GM12878 (cell line): ENCODE results near the gene RIN2. TPM values are rescaled to one million over a fixed set of nuclear protein-coding genes. Genes with fewer than 3 reads are reported as not detected.
A peak's percentile ranks its signal among the peaks of the same experiment; 100 is the strongest.

Source experiments
- BCL11A ChIP-seq: IDR thresholded peaks from 2 replicates; pipeline ENCODE4 v1.6.1; 2011; ENCODE audit warnings: low read depth, low read length
- BHLHE40 ChIP-seq, 2 experiments: fragments of 450-650 bp in 1 of 2; IDR thresholded peaks; 2 replicates each; pipeline ENCODE4 v1.6.1; 2011 to 2017; ENCODE audit warnings: low read depth in 2 of 2, borderline replicate concordance in 1 of 2, improper control_type of control experiment in 1 of 2, low read length in 1 of 2, mild to moderate bottlenecking in 1 of 2
- CUX1 ChIP-seq: IDR thresholded peaks from 2 replicates; pipeline ENCODE4 v1.6.1; 2012; ENCODE audit warnings: improper control_type of control experiment, low read depth, low read length; ENCODE audit not compliant: insufficient replicate concordance
- HSF1 ChIP-seq: fragments of 150-350 bp; IDR thresholded peaks from 2 replicates; pipeline ENCODE4 v1.6.1; 2014; ENCODE audit warnings: mild to moderate bottlenecking, low read depth, low read length
- KLF5 ChIP-seq: fragments of 450-650 bp; IDR thresholded peaks from 2 replicates; pipeline ENCODE4 v1.6.1; 2014; ENCODE audit warnings: mild to moderate bottlenecking; ENCODE audit not compliant: partially characterized antibody
- LARP7 ChIP-seq: fragments of 450-650 bp; IDR thresholded peaks from 2 replicates; pipeline ENCODE4 v1.6.1; 2017; ENCODE audit warnings: mild to moderate bottlenecking
- MTA3 ChIP-seq: IDR thresholded peaks from 2 replicates; pipeline ENCODE4 v1.6.1; 2012; ENCODE audit warnings: low read length, inconsistent platforms, borderline replicate concordance
- RAD51 ChIP-seq: fragments of 450-650 bp; IDR thresholded peaks from 2 replicates; pipeline ENCODE4 v1.6.1; 2016; ENCODE audit warnings: moderate library complexity, mild to moderate bottlenecking, inconsistent platforms
- SKIL ChIP-seq: fragments of 450-650 bp; IDR thresholded peaks from 2 replicates; pipeline ENCODE4 v1.6.1; 2017; ENCODE audit warnings: mild to moderate bottlenecking, low read depth, inconsistent platforms; ENCODE audit not compliant: poor library complexity, severe bottlenecking
- TCF12 ChIP-seq: IDR thresholded peaks from 2 replicates; pipeline ENCODE4 v1.6.1; 2011; ENCODE audit warnings: low read depth, mild to moderate bottlenecking, low read length
- USF1 ChIP-seq: IDR thresholded peaks from 2 replicates; pipeline ENCODE4 v1.6.1; 2011; ENCODE audit warnings: borderline replicate concordance, low read depth, mild to moderate bottlenecking, moderate library complexity, mixed read lengths, low read length; ENCODE audit not compliant: insufficient read depth; ENCODE audit errors: extremely low read length
- ZNF24 ChIP-seq: fragments of 450-650 bp; IDR thresholded peaks from 2 replicates; pipeline ENCODE4 v1.6.1; 2017; ENCODE audit warnings: antibody characterized with exemption, mild to moderate bottlenecking
- ZNF622 ChIP-seq: fragments of 450-650 bp; IDR thresholded peaks from 2 replicates; pipeline ENCODE4 v1.6.1; 2017; ENCODE audit warnings: mild to moderate bottlenecking, inconsistent platforms
- polyA plus RNA-seq, 11 experiments: library from polyadenylated mRNA; depleted of rRNA in 4 of 11; unstranded in 6 of 11; stranded (reverse) in 5 of 11; fragments of >200 nt; fragmentation: Nextera tagmentation in 4 of 11; fragmentation: Illumina TruSeq in 1 of 11; extraction: Ambion mirVana in 4 of 11; extraction: Trizol in 1 of 11; gene quantifications; 1 replicate in 1 of 11; 2 replicates in 10 of 11; pipeline versions ENCODE4 v1.2.1 to v1.2.3, GENCODE V29; 2011 to 2016; ENCODE audit warnings: inconsistent platforms in 2 of 11, missing spikeins in 2 of 11, low read depth in 1 of 11
- total RNA-seq, 4 experiments: library from RNA; depleted of rRNA in 3 of 4; stranded (reverse); fragments of >200 nt in 3 of 4; fragmentation: Illumina TruSeq in 1 of 4; extraction: Trizol in 1 of 4; gene quantifications; 2 replicates each; pipeline versions ENCODE4 v1.2.1 to v1.2.3, GENCODE V29; 2013 to 2021
- TF ChIP-seq, protein P1 (sequence below): fragments of 450-650 bp; IDR thresholded peaks from 2 replicates; pipeline ENCODE4 v1.6.1; 2017; ENCODE audit warnings: mild to moderate bottlenecking, moderate library complexity

RIN2 gene
- total and polyA plus RNA-seq, 10 of the 15 experiments (the other 5 are each of a cell fraction or from before 2014, with no cell fraction given), result 0.68 to 8.5 (median 4.5) TPM

- no peak for TF ChIP-seq CUX1
- TF ChIP-seq RAD51, result no peak
- TF ChIP-seq, protein P1, sequence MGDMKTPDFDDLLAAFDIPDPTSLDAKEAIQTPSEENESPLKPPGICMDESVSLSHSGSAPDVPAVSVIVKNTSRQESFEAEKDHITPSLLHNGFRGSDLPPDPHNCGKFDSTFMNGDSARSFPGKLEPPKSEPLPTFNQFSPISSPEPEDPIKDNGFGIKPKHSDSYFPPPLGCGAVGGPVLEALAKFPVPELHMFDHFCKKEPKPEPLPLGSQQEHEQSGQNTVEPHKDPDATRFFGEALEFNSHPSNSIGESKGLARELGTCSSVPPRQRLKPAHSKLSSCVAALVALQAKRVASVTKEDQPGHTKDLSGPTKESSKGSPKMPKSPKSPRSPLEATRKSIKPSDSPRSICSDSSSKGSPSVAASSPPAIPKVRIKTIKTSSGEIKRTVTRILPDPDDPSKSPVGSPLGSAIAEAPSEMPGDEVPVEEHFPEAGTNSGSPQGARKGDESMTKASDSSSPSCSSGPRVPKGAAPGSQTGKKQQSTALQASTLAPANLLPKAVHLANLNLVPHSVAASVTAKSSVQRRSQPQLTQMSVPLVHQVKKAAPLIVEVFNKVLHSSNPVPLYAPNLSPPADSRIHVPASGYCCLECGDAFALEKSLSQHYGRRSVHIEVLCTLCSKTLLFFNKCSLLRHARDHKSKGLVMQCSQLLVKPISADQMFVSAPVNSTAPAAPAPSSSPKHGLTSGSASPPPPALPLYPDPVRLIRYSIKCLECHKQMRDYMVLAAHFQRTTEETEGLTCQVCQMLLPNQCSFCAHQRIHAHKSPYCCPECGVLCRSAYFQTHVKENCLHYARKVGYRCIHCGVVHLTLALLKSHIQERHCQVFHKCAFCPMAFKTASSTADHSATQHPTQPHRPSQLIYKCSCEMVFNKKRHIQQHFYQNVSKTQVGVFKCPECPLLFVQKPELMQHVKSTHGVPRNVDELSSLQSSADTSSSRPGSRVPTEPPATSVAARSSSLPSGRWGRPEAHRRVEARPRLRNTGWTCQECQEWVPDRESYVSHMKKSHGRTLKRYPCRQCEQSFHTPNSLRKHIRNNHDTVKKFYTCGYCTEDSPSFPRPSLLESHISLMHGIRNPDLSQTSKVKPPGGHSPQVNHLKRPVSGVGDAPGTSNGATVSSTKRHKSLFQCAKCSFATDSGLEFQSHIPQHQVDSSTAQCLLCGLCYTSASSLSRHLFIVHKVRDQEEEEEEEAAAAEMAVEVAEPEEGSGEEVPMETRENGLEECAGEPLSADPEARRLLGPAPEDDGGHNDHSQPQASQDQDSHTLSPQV, result peak; percentile 38; the same call in 1 of the 2 replicates
- peak; percentile 41 for TF ChIP-seq SKIL
- no peak for TF ChIP-seq KLF5
- no peak for TF ChIP-seq MTA3
- TF ChIP-seq TCF12, result no peak
- no peak for TF ChIP-seq USF1
- no peak for TF ChIP-seq HSF1
- peak; percentile 74 to 93 for TF ChIP-seq BHLHE40 (IDR thresholded peaks at IDR 0.05; ENCODE audit: borderline replicate concordance in 1 of 2, low read depth in 2 of 2, low read length in 1 of 2)
- no peak for TF ChIP-seq LARP7
- TF ChIP-seq BCL11A, result 0 out of 2 replicates have a peak, but pooled peaks have one; percentile 4
- TF ChIP-seq ZNF622, result no peak
- TF ChIP-seq ZNF24, result 0 out of 2 replicates have a peak, but pooled peaks have one; percentile 11
These were observed 21.0 kb upstream of the RIN2 start (continued) for GRCh38 chr20:19737025-19737424.
